ENCODE measurements around the gene PPP1R9A.

DNA sequence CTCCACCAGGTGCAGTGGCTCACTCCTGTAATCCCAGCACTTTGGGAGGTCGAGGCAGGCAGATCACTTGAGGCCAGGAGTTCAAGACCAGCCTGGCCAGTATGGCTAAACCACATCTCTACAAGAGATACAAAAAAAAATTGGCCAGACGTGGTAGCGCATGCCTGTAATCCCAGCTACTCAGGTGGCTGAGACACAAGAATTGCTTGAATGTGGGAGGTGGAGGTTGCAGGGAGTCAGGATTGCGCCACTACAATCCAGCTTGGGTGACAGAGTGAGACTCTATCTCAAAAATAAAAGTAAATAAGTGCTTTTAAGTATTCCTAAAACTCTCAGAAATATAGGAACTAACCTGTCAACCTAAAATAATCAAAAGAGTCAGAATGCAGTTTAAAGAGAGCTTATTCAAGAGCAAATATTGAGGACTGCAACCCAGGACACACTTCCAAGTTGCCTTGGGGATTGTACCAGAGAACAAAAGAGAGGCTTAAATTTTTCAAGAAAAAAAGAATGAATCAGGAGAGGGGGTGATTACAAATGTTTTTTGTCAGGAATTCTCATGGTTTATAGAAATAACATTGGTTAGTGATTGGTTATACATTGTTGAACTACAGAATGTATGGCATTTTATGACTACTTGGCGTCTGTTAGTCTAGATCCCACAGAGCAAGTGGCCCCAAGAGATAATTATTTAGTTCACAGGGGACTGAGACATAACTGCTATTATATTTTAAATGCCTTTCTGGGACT is 33.2 kb upstream of the PPP1R9A start:
- TF ChIP-seq, protein P1, sequence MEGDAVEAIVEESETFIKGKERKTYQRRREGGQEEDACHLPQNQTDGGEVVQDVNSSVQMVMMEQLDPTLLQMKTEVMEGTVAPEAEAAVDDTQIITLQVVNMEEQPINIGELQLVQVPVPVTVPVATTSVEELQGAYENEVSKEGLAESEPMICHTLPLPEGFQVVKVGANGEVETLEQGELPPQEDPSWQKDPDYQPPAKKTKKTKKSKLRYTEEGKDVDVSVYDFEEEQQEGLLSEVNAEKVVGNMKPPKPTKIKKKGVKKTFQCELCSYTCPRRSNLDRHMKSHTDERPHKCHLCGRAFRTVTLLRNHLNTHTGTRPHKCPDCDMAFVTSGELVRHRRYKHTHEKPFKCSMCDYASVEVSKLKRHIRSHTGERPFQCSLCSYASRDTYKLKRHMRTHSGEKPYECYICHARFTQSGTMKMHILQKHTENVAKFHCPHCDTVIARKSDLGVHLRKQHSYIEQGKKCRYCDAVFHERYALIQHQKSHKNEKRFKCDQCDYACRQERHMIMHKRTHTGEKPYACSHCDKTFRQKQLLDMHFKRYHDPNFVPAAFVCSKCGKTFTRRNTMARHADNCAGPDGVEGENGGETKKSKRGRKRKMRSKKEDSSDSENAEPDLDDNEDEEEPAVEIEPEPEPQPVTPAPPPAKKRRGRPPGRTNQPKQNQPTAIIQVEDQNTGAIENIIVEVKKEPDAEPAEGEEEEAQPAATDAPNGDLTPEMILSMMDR (IDR thresholded peaks at IDR 0.05) = no peak
- TF ChIP-seq ZFX (IDR thresholded peaks at IDR 0.05; ENCODE audit: borderline replicate concordance) = no peak
